SK-N-SH (cell line): ENCODE data around the gene DLG2. TPM values are rescaled to one million over a fixed set of nuclear protein-coding genes. Genes with fewer than 3 reads are reported as not detected.

Experiments used
- CTCF ChIA-PET: fragments of 300-600, 350-600 bp; formaldehyde crosslinking; extraction: SDS; loops from one replicate; lab custom pipeline; 2021; lab: Yijun Ruan, JAX
- POLR2A ChIA-PET: fragments of 350-600 bp; sonication (Branson Sonifier 250); formaldehyde crosslinking; extraction: SDS; loops from one replicate; lab custom pipeline; 2020; ENCODE audit warnings: antibody characterized with exemption, inconsistent platforms; lab: Yijun Ruan, JAX
- DNase-seq: peaks from one replicate; pipeline ENCODE4 v3.0.0; 2012
- H2AFZ ChIP-seq: fragments of 200-600 bp; sonication (generic); 2 replicates; pipeline ENCODE4 v1.8.1; 2016; ENCODE audit warnings: antibody characterized with exemption, mild to moderate bottlenecking, low read depth
- H3F3A ChIP-seq: fragments of 200-600 bp; sonication (generic); replicated peaks from 2 replicates; pipeline ENCODE3; 2016; ENCODE audit warnings: antibody characterized with exemption, mild to moderate bottlenecking; ENCODE audit not compliant: insufficient read depth
- H3K27ac ChIP-seq, 2 experiments: fragments of 200-500 bp in 1 of 2; fragments of 200-600 bp in 1 of 2; sonication (Bioruptor generic) in 1 of 2; sonication (generic), shearing (Covaris generic) in 1 of 2; 2 replicates each; pipeline versions ENCODE4 v1.5.1 to v1.6.1; 2014 to 2016; ENCODE audit warnings: low read depth in 2 of 2, inconsistent platforms in 1 of 2, low read length in 1 of 2, mild to moderate bottlenecking in 1 of 2, mixed read lengths in 1 of 2
- H3K27me3 ChIP-seq: fragments of 200-600 bp; sonication (generic), shearing (Covaris generic); 2 replicates; pipeline ENCODE4 v1.6.1; 2016; ENCODE audit warnings: mixed run types; ENCODE audit not compliant: insufficient read depth
- H3K36me3 ChIP-seq, 2 experiments: fragments of 200-500 bp in 1 of 2; fragments of 200-600 bp in 1 of 2; sonication (Bioruptor generic) in 1 of 2; sonication (generic) in 1 of 2; replicated peaks in 1 of 2; 2 replicates each; pipeline versions ENCODE3 to v1.5.1; 2014 to 2016; ENCODE audit warnings: low read length in 1 of 2, mild to moderate bottlenecking in 1 of 2; ENCODE audit not compliant: insufficient read depth in 2 of 2, control insufficient read depth in 1 of 2
- H3K4me1 ChIP-seq, 2 experiments: fragments of 200-500 bp in 1 of 2; fragments of 200-600 bp in 1 of 2; sonication (Bioruptor generic) in 1 of 2; sonication (generic), shearing (Covaris generic) in 1 of 2; 2 replicates each; pipeline versions ENCODE4 v1.5.1 to v1.6.1; 2014 to 2016; ENCODE audit warnings: low read depth in 1 of 2, low read length in 1 of 2, mixed run types in 1 of 2; ENCODE audit not compliant: insufficient read depth in 2 of 2, control insufficient read depth in 1 of 2
- H3K4me2 ChIP-seq: fragments of 200-600 bp; sonication (generic), shearing (Covaris generic); 2 replicates; pipeline ENCODE4 v1.6.1; 2017; ENCODE audit warnings: mixed run types
- H3K4me3 ChIP-seq, 2 experiments: fragments of 200-500 bp in 1 of 2; fragments of 200-600 bp in 1 of 2; sonication (Bioruptor generic) in 1 of 2; sonication (generic), shearing (Covaris generic) in 1 of 2; 2 replicates each; pipeline versions ENCODE4 v1.5.1 to v1.8.1; 2014 to 2016; ENCODE audit warnings: low read depth in 2 of 2, inconsistent platforms in 1 of 2, low read length in 1 of 2, mild to moderate bottlenecking in 1 of 2, mixed read lengths in 1 of 2, moderate library complexity in 1 of 2
- H3K79me2 ChIP-seq: fragments of 200-600 bp; sonication (generic); 2 replicates; pipeline ENCODE4 v1.8.1; 2017; ENCODE audit warnings: mild to moderate bottlenecking; ENCODE audit not compliant: insufficient read depth
- H3K9ac ChIP-seq: fragments of 200-600 bp; sonication (generic); 2 replicates; pipeline ENCODE4 v1.6.1; 2017; ENCODE audit warnings: mixed run types
- H3K9me2 ChIP-seq: fragments of 200-600 bp; sonication (generic); 2 replicates; pipeline ENCODE4 v1.6.1; 2017; ENCODE audit warnings: mixed run types
- H3K9me3 ChIP-seq: fragments of 200-600 bp; sonication (generic); 2 replicates; pipeline ENCODE4 v1.6.1; 2017; ENCODE audit warnings: mixed run types, mild to moderate bottlenecking, moderate library complexity
- H4K20me1 ChIP-seq: fragments of 200-600 bp; sonication (generic); 2 replicates; pipeline ENCODE4 v1.6.1; 2017; ENCODE audit warnings: mild to moderate bottlenecking, mixed run types; ENCODE audit not compliant: insufficient read depth
- ELF1 ChIP-seq: IDR thresholded peaks from 2 replicates; pipeline ENCODE4 v1.4.0; 2012
- FOXM1 ChIP-seq: IDR thresholded peaks from 2 replicates; pipeline ENCODE4 v1.4.0; 2012; ENCODE audit warnings: low read depth, mild to moderate bottlenecking
- JUND ChIP-seq: IDR thresholded peaks from 2 replicates; pipeline ENCODE4 v1.4.0; 2012
- MXI1 ChIP-seq: IDR thresholded peaks from 2 replicates; pipeline ENCODE4 v1.6.1; 2012; ENCODE audit warnings: mild to moderate bottlenecking, low read depth, low read length, improper control_type of control experiment
- NRF1 ChIP-seq: IDR thresholded peaks from 2 replicates; pipeline ENCODE4 v1.6.1; 2012; ENCODE audit warnings: low read depth, mild to moderate bottlenecking, low read length
- POLR2AphosphoS5 ChIP-seq: IDR thresholded peaks from 2 replicates; pipeline ENCODE4 v1.6.1; 2012; ENCODE audit warnings: low read depth, low read length
- RCOR1 ChIP-seq: fragments of 150-350 bp; IDR thresholded peaks from 2 replicates; pipeline ENCODE4 v1.6.1; 2017; ENCODE audit warnings: antibody characterized with exemption, low read length
- RFX5 ChIP-seq: IDR thresholded peaks from 2 replicates; pipeline ENCODE4 v1.6.1; 2012; ENCODE audit warnings: mild to moderate bottlenecking, improper control_type of control experiment, low read length
- SMC3 ChIP-seq: IDR thresholded peaks from 2 replicates; pipeline ENCODE4 v1.6.1; 2012; ENCODE audit warnings: low read depth, low read length, improper control_type of control experiment
- WGBS: methylation state at CpG from one replicate; pipeline ENCODE4 v1.1.6; 2017; ENCODE audit warnings: low lambda C conversion rate; 5-methylcytosine and 5-hydroxymethylcytosine counted together
- polyA plus RNA-seq, 3 experiments: library from polyadenylated mRNA; depleted of rRNA; stranded (reverse); fragments of >200 nt; gene quantifications; 2 replicates each; pipeline ENCODE4 v1.2.3, GENCODE V29; 2012
- TF ChIP-seq, protein P1 (sequence below): IDR thresholded peaks from 2 replicates; pipeline ENCODE4 v1.4.0; 2012; ENCODE audit warnings: low read depth, borderline replicate concordance
- TF ChIP-seq, protein P2 (sequence below): IDR thresholded peaks from 2 replicates; pipeline ENCODE4; 2012
- TF ChIP-seq, protein P3 (sequence below): IDR thresholded peaks from 2 replicates; pipeline ENCODE4 v1.4.0; 2012; ENCODE audit warnings: low read depth
- TF ChIP-seq, protein P4 (sequence below): IDR thresholded peaks from 2 replicates; pipeline ENCODE4 v1.4.0; 2012; ENCODE audit warnings: low read depth, borderline replicate concordance
- TF ChIP-seq, protein P5 (sequence below): IDR thresholded peaks from 2 replicates; pipeline ENCODE4 v1.6.1; 2012; ENCODE audit warnings: mild to moderate bottlenecking, low read depth, low read length, moderate library complexity

Gene DLG2
- polyA plus RNA-seq, 1 of the 3 experiments (the other 2 are of a cell fraction), result 0.21 TPM

DNA sequence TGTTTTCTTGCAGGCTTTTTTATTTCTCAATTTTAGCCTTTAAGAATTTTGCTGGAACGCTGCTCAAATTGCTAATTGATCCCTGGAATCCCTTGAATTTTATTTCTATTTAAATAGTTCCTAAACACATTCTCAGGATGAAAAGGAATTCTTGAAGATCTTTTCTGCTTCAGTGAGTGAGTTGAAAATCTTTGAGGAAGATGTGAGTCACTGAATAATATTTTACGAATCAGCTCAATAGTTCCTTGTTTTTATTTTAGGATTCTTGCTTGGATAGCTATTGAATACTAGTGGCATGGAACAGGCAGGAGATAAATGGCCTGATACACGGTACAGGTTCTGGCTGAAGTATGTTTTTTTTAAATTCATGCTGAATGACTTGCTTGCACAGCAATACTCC, 2146.3 kb downstream of the DLG2 start:
- Histone ChIP-seq H3K4me2 (no peak overlapping the region), H3K9me3 (no peaks in the 10 kb centered on the region), H3K36me3 (no peaks in the 10 kb centered on the region), H3K27ac (no peak overlapping the region), H3K9me2 (no peaks in the 10 kb centered on the region), H3K4me1 (peaks cover 0 to 12% of the 10 kb centered on the region in 2 experiments; a peak in 2 of 4 replicates), H2AFZ (no peak overlapping the region), H3K9ac (no peak overlapping the region), H4K20me1 (no peaks in the 10 kb centered on the region), H3K27me3 (no peaks in the 10 kb centered on the region), H3F3A (no peaks in the 10 kb centered on the region), H3K4me3 (no peak overlapping the region), H3K79me2 (no peaks in the 10 kb centered on the region)
- ChIA-PET CTCF (no interaction called here), POLR2A (no interaction called here)
- TF ChIP-seq, protein P1, sequence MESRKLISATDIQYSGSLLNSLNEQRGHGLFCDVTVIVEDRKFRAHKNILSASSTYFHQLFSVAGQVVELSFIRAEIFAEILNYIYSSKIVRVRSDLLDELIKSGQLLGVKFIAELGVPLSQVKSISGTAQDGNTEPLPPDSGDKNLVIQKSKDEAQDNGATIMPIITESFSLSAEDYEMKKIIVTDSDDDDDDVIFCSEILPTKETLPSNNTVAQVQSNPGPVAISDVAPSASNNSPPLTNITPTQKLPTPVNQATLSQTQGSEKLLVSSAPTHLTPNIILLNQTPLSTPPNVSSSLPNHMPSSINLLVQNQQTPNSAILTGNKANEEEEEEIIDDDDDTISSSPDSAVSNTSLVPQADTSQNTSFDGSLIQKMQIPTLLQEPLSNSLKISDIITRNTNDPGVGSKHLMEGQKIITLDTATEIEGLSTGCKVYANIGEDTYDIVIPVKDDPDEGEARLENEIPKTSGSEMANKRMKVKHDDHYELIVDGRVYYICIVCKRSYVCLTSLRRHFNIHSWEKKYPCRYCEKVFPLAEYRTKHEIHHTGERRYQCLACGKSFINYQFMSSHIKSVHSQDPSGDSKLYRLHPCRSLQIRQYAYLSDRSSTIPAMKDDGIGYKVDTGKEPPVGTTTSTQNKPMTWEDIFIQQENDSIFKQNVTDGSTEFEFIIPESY, result no peak
- TF ChIP-seq, protein P2, sequence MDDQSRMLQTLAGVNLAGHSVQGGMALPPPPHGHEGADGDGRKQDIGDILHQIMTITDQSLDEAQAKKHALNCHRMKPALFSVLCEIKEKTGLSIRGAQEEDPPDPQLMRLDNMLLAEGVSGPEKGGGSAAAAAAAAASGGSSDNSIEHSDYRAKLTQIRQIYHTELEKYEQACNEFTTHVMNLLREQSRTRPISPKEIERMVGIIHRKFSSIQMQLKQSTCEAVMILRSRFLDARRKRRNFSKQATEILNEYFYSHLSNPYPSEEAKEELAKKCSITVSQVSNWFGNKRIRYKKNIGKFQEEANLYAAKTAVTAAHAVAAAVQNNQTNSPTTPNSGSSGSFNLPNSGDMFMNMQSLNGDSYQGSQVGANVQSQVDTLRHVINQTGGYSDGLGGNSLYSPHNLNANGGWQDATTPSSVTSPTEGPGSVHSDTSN, result no peak
- TF ChIP-seq MXI1 (no peak), POLR2AphosphoS5 (no peak), RCOR1 (no peak), RFX5 (no peak), NRF1 (no peak), JUND (no peak), FOXM1 (no peak), ELF1 (no peak), SMC3 (no peak)
- TF ChIP-seq, protein P3, sequence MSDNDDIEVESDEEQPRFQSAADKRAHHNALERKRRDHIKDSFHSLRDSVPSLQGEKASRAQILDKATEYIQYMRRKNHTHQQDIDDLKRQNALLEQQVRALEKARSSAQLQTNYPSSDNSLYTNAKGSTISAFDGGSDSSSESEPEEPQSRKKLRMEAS, result no peak
- TF ChIP-seq, protein P4, sequence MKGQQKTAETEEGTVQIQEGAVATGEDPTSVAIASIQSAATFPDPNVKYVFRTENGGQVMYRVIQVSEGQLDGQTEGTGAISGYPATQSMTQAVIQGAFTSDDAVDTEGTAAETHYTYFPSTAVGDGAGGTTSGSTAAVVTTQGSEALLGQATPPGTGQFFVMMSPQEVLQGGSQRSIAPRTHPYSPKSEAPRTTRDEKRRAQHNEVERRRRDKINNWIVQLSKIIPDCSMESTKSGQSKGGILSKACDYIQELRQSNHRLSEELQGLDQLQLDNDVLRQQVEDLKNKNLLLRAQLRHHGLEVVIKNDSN, result no peak
- TF ChIP-seq, protein P5, sequence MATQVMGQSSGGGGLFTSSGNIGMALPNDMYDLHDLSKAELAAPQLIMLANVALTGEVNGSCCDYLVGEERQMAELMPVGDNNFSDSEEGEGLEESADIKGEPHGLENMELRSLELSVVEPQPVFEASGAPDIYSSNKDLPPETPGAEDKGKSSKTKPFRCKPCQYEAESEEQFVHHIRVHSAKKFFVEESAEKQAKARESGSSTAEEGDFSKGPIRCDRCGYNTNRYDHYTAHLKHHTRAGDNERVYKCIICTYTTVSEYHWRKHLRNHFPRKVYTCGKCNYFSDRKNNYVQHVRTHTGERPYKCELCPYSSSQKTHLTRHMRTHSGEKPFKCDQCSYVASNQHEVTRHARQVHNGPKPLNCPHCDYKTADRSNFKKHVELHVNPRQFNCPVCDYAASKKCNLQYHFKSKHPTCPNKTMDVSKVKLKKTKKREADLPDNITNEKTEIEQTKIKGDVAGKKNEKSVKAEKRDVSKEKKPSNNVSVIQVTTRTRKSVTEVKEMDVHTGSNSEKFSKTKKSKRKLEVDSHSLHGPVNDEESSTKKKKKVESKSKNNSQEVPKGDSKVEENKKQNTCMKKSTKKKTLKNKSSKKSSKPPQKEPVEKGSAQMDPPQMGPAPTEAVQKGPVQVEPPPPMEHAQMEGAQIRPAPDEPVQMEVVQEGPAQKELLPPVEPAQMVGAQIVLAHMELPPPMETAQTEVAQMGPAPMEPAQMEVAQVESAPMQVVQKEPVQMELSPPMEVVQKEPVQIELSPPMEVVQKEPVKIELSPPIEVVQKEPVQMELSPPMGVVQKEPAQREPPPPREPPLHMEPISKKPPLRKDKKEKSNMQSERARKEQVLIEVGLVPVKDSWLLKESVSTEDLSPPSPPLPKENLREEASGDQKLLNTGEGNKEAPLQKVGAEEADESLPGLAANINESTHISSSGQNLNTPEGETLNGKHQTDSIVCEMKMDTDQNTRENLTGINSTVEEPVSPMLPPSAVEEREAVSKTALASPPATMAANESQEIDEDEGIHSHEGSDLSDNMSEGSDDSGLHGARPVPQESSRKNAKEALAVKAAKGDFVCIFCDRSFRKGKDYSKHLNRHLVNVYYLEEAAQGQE, result no peak
- WGBS, result 22% methylated on average over 3 of the region's 3 CpGs
- no peak for DNase-seq
